CMK (cell line): ENCODE measurements around the gene AQP12B.

ENCODE experiments used
- DNase-seq: peaks from one replicate; pipeline ENCODE4 v3.0.0-alpha.2; 2010; ENCODE audit warnings: low read depth

The AQP12B gene

DNA sequence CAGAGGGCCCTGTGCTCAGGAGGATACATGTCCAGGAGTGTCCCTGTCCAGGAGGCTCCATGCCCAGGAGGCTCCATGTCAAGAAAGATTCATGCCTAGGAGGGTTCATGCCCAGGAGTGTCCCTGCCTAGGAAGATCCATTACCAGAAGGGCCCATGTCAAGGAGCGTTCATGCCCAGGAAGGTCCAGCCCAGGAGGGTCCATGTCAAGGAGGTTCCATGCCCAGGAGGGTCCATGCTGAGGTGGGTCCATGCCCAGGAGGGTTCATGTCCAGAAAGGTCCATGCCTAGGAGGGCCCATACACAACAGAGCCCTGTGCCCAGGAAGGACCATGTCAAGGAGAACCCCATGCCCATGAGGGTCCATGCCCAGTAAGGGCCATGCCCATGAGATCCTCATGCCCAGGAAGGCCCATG, 50.4 kb downstream of the AQP12B start:
- no peak for DNase-seq

DNA sequence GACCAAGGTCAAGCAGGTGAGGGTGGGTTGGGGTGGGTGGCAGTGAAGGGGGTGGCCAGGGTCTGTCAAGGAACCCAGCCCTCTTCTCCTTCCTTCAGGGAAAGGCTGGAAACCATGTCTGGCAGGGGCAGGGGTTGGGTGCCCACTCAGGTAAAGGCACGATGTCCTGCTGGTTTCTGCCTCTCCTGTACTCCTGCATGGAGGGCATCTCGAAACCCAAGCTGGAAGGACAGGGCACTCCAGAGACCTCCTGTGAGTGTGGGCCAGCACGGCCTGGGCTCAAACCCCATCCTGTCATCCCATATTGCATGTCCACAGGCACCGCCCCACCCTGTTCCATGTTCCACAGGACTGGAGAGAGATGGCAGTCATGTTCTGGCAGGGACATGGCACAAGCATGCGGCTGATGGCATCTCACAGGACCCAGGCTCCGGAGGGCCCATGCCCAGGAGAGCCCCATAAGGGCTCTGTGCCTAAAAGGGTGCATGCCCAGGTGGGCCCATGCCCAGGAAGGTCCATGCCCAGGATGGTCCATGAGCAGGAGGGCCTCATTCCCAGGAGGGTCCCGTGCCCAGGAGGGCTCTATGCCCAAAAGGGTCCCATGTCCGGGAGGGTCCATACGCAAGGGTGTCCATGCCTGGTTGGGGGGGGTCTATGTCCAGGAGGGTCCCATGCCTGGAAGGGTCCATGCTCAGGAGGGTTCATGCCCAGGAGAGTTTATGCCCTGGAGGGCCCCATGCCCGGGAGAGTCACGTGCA, 51.0 kb downstream of the AQP12B start:
- DNase-seq = no peak

DNA sequence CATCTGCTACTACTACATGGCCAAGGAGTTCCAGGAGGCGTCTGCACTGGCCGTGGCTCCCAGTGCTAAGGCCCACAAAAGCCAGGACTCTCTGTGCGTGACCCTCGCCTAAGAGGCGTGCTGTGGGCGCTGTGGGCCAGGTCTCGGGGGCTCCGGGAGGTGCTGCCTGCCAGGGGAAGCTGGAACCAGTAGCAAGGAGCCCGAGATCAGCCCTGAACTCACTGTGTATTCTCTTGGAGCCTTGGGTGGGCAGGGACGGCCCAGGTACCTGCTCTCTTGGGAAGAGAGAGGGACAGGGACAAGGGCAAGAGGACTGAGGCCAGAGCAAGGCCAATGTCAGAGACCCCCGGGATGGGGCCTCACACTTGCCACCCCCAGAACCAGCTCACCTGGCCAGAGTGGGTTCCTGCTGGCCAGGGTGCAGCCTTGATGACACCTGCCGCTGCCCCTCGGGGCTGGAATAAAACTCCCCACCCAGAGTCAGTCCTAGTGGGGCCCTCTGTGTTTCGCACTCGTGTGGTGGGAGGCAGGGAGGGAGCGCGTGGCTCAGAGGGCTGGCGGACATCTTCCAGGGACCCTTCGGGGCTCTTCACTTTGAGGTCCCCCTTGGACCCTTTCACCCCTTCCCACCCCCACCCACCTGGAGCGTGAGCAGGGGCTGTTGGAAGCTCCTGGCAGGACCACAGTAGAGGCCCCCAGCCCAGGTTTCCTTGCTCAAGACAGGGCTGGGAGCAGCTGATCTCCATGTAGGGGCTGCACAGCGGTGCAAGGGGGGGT, 51.7 kb downstream of the AQP12B start:
- no peak for DNase-seq

DNA sequence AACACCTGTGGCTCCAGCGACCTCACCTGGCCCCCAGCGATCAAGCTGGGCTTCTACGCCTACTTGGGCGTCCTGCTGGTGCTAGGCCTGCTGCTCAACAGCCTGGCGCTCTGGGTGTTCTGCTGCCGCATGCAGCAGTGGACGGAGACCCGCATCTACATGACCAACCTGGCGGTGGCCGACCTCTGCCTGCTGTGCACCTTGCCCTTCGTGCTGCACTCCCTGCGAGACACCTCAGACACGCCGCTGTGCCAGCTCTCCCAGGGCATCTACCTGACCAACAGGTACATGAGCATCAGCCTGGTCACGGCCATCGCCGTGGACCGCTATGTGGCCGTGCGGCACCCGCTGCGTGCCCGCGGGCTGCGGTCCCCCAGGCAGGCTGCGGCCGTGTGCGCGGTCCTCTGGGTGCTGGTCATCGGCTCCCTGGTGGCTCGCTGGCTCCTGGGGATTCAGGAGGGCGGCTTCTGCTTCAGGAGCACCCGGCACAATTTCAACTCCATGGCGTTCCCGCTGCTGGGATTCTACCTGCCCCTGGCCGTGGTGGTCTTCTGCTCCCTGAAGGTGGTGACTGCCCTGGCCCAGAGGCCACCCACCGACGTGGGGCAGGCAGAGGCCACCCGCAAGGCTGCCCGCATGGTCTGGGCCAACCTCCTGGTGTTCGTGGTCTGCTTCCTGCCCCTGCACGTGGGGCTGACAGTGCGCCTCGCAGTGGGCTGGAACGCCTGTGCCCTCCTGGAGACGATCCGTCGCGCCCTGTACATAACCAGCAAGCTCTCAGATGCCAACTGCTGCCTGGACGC, 52.5 kb downstream of the AQP12B start:
- no peak for DNase-seq

DNA sequence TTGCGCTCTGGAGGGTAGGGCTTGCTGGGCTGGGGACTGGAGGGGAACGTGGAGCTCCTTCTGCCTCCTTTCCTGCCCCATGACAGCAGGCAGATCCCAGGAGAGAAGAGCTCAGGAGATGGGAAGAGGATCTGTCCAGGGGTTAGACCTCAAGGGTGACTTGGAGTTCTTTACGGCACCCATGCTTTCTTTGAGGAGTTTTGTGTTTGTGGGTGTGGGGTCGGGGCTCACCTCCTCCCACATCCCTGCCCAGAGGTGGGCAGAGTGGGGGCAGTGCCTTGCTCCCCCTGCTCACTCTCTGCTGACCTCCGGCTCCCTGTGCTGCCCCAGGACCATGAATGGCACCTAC, 53.1 kb downstream of the AQP12B start:
- DNase-seq = no peak

DNA sequence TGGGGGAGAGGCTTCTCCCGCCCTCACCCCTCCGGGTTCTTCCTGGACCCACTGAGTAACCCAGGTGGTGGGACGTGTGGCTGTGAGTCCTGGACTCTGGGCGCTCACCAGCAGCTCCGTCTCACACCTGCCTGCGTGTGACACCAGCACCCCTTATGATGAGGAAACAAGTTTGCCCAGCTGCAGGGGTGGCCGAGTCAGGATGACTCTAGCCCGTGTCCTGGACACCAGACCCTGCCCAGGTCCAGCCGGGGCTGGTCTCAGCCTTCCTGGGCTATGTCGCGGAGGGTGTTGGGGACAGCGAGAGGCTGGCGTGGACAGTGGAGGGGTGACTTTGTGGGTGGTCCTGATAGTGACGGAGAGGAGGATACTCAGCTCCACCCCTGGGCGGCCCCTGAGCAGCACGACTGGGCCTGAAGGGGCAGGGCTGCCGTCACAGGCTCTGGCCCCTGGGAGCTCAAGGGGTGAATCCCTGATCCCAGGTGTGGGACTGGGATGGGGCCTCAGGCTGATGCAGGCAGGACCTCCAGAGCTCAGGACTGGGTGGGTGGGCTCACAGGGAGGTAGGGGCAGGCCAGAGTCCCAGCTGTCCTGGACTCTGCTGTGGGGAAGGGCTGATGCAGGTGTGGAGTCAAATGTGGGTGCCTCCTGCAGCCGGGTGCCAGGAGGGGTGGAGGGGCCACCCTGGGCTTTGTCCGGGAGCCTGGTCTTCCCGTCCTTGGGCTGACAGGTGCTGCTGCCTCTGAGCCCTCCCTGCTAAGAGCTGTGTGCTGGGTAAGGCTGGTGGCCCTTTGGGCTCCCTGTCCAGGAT, 53.7 kb downstream of the AQP12B start:
- DNase-seq = no peak

DNA sequence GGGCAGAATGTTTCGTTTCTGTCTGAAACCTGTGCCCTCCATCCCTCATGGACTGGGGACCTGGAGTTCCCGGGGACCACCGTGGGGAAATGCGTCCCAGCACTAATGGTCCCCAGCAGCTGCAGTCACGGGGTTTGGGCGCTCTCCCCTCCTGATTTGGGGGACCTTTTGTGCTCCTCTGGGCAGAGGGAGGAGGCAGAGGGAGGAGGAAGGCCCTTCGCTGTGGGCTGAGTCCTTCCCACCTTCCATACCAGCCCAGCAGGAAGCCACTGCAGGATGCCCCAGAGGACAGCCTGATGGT, 54.2 kb downstream of the AQP12B start:
- no peak for DNase-seq

DNA sequence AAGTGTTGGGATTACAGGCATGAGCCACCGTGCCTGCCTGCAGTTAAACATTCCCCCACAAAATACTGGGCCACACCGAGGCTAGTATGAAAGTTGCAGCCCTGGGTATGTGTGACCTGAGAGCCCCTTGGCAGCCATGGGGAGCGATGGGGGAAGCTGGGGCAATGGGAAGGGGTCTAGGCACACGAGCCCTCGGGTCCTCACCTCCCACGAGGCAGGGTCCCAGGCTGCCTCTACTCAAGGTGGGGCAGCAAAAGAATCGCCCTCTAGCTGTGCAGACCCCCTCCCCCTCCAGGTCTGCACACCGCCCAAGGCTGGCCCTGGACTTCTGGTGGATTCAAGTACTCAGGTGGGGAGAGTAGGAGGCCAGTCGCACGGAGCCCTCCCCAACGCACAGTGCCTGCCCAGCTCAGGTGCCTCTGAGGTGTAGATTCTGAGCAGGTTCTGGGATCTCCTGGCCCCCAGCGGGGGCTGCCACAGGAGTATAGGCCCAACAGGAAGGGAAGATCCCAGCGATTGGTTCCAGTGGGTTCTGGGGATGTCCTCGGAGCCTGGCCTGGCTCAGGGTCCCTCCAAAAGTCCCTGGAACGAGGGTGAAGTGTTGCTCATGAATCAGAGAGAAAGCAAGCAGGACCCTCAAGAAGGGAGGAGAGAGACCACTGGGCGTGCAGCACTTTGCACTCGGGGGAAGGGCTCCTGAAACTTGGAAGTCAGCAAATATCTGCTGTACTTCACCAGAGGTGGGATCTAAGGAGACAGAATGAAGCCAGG, 54.8 kb downstream of the AQP12B start:
- no peak for DNase-seq

DNA sequence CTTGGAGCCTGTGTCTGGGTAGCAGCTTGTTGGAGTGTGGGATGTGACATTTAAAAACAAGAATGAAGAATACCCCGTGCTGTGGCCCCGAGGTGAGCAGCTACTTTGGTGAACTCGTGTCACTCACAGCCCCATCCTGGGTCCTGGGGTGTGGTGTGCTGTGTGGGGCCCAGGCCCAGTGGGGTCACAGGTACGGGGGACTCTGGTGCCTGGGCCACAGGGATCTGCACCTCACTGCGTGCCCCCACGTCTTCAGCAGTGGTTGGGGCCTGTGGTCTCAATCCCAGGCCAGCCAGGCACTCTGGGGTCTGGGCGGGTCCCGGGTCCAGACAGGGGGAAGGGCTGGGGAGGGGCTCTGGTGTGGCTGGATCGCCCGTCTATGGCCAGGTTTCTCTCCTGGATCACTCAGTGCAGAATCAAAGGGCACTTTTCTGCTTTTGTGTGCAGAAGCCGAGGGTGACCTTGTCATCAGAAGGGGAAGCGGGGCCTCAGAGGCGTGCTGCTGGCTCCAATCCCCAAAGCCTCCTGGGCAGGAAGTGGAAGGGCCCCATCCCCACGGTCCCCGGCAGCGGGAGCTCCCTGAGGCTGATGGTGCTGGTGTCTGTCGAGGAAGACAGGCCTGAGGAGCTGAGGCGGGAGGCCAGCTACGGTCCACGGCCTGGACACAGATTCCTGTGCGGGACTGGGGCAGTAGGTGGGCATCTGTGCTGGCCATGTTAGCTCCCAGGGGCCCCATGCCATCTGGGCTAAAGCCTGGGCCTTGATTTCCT, 56.0 kb downstream of the AQP12B start:
- no peak for DNase-seq
